Inferior parietal cortex (tissue), 1 donor: ENCODE data around the gene ZNF618.
"Not testable (repeated sequence)": the region's sequence is repeated elsewhere in the genome, so short reads cannot be mapped to it uniquely, and the experiment has no call there.

ENCODE experiments used
- DNase-seq: peaks from one replicate; pipeline ENCODE4 v3.0.0-alpha.2; 2016; ENCODE audit errors: extremely low spot score

The ZNF618 gene

DNA sequence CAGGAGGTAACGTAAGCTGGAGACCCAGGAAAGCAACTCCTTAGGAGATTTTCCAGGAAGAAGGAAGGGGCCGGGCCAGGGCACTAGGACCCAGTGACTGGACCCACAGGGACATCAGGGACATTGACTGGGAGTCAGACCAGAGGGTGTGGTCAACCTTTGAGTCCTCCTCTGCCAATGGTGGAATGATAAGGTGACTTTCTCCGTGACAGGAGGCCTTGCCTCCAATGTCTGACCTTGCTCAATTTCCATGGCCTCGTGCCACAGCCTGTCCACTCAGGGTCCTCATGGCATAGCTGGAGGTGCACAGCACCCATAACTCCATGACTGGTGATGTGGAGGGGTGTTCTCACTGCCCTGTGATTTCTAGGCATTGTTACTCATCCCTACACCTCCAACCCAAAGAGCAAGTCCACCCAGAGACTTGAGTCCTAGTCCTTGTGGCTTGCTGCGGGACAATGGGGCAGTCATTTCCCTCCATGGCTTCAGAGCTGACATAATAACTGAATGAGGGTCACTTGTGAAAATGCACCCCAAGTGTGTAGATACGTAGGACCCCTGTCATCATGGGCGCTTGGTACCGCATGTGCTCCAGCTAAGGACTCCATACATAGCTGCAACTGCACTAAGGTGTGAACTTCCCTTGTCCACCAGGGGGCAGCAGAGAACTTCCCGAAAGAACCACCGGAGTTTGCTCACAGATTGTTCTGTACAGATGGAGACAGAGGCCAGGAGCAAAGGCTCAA, 206.1 kb downstream of the ZNF618 start:
- DNase-seq: peak; percentile 98

DNA sequence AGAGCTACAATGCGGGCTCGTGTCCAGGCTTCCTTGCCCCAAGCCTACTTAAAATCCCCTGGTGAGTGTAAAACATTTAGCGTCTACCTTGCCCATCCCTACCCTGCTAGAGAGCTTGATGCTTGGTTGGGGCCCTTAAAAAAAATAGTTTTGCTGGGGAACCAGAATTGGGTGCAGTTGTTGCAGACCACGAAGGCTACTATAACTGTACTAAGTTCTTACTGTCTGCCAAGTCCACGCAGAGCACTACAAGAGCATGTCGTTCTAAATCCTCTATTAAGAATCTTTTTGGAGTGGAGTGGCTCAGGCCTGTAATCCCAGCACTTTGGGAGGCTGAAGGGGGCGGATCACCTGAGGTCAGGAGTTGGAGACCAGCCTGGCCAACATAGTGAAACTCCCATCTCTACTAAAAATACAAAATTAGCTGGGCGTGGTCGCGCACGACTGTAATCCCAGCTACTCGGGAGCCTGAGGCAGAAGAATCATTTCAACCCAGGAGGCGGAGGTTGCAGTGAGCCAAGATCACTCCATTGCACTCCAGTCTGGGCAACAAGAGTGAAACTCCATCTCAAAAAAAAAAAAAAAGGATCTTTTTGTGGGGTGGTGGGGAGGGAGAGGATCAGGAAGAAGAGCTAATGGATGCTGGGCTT, 206.8 kb downstream of the ZNF618 start:
- DNase-seq: not testable (repeated sequence)

DNA sequence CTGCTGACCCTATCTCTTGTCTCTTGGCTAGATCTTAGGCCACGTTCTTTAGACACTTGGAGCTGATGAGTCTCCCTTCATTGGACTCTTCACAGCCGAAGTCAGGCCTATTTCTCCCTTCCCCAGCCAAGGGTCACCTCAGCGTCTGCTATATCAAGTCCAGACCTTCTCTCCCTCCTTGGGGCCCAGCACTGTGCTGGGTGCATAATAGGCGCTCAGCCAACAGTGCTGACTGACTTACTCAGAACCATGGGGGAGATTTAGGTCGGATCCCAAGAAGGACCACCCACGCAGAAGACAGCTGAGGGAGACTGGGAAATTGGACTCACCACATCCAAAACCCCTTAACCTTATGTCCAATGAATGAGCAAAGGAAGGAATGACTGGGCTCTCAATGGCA, 207.6 kb downstream of the ZNF618 start:
- DNase-seq: no peak

DNA sequence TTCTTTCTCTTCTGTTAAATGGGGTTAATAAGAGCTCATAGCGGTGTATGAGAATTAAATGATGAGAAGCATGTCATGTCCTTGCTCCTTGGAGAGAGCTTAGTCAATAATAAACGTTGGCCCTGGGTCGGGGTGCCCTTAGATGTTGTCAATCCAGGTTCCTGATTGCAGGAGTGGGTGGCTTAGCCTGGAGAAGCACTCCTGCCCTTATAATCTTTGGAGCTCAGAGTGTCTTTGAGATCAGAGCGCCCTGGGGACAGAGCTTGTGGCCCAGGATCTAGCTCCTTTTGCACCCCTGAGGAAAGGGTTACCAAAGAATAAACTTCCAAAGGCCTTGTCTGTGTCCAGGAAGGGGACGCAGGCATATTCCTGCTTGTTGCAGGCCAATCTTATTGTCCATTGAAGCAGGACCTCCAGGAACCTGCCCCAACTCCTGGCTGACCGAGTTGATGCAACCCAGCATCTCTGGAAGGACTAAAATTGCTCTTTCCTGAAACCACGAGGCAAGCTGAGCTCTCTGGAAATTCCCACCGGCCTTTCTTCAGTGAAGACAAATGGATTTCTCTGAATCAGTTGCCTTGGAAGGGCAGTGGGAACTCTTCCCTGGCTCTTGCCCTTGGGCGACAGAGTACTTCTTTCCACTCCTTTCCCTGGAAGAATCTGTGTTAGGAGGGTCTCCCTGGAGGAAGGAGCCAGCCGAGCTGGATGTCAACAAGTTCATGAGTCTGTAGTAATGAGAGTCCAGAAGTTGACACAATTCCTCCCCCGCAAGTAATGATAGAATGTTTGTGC, 208.4 kb downstream of the ZNF618 start:
- DNase-seq: no peak

DNA sequence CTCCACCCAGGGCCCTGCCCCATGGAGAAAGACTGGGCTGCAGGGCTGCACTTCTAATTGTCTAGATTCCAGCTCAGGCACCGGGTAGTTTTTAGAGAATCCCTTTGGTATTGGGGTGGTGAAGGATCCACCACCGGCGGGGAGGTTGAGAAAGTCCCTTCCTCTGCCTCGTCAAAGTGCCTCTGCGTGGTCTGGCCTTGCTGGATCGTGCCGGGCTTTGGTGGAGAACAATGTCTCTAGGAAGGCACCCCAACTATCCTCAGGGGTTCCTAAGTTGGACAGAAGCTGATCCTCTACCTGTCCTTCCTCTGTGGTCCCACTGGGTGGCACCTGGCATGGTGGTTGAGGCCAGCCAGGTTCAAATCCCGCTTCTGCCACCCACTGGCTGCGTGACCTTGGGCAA, 209.3 kb downstream of the ZNF618 start:
- DNase-seq: no peak

DNA sequence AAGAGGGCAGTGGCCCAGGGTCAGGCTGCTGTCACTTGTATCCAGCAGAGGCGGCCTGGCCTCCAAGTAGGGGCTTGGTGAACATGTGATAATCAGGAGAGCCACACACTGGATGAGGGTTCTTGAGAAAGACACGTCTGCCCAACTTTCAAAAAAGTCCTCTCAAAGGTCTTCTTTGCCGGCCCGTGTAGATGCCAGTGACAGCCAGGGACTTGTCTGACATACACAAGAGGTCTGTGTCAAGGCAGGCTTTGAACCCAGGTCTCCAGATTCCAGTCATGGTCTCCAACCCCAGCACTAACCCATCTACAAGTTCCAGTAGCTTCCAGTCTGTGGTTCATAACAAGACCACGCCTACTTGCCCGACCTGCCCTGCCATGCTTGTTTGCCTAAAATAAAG, 209.9 kb downstream of the ZNF618 start:
- DNase-seq: no peak

DNA sequence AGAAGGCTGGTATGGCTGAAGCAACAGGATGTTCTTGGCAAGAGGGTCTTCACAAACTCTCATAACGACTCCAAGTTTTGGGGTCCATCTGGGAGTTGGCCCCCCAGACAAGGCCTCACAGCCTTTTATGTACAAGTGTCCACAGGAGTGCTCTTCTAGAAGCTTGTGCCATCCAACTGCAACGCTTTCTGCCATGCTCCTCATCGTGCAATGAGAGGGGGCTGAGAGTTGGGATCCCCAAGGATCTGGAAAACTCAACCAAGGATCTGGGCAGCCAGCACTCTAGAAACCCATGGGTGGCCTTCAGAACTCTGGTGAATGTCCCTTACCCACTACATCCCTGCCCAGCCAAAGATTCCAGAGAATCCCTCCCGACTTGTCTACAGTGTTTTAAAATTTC, 210.5 kb downstream of the ZNF618 start:
- DNase-seq: no peak

DNA sequence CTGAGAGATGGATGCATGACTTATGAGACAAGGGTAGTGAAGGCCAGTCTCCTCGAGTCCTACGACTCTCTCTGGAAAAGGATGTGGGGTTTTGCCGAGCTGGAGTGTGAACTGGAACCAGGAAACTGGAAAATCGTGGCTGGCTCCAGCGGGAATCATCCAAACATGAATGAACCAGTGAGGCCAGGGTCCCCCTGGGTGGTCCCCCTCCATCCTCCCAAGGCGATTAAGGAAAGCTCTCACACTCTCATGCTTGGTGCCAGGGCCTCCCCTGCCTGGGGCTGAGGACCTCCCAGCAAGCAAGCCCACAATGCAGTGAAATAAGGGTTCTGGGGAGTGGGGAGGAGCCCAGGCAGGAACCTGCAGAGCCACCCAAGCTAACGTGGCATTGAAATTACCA, 211.6 kb downstream of the ZNF618 start:
- DNase-seq: no peak

DNA sequence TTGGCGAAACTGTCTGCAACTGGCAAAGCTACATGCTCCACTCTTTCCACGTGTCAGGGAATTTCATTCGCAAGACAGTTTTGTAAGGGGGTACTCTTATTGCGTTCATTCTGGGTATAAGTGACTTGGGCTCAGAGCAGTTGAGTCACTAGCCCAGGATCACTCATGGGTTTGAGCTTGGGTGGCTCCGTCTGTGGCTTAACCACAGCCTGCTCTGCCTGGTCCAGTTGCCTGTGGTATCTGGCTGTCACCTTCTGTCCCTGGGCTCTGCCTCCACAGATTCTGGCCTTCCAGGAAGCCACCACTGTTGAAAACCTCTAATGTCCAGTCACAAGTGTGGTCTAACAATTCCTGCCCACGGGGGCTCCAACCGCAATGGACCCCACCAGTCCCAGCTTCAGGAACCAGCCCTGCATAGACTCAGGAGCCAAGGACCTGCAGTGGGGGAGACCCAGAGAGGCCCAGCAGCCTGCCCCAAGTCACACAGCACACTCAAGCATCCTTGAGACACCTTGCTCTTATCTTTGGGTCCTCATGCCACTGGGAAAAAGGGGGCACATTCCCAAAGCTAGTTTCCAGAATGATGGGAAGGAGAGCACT, 212.6 kb downstream of the ZNF618 start:
- DNase-seq: no peak

DNA sequence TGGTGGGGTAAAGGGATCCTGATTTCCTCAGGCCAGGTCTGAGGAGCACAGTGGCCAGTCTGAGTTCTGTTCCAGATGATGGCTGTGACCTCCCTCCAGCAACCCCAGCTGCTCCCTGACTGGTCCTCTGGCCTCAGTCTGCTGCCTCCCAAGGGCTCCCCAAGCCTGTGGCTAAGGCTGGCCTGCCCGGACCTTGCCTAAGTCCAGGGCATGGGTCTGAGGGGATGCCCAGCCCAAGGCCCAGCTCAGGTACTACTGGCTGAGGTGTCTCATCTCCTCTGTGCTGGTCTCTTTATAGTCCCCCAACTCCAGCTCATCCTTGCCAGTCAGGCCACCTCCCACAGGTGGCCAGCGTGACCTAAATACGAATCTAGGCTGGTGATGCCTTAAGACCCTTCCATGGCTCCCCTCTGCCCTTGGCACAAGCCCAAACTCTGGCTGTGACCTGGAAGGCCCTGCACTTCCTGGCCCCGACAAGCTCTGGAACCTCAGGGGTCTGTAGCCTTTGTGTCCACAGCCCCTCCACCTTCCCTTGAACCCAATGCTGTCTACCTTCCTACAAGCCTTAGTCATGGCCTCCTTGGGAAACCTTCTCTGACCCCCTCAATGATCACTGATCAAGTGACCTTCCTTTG, 213.2 kb downstream of the ZNF618 start:
- DNase-seq: no peak

DNA sequence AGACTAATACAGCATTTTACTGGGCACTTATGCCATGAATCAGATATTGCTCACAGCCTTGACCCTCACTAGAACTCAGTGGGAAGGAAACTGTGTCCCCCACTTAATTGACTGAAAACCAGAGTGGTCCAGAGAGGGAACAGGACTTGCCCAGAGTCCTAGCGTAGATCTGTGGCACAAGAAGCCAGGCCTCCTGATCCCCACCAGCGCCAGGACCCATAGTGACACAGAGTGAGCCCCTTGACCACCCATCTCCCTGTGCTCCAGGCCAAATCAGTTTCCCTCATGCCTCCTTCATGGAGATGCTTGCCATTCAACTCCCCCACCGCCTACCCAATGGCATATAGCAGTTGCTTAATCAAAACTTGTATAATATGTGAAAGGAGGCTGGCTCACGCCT, 214.7 kb downstream of the ZNF618 start:
- no peak for DNase-seq

DNA sequence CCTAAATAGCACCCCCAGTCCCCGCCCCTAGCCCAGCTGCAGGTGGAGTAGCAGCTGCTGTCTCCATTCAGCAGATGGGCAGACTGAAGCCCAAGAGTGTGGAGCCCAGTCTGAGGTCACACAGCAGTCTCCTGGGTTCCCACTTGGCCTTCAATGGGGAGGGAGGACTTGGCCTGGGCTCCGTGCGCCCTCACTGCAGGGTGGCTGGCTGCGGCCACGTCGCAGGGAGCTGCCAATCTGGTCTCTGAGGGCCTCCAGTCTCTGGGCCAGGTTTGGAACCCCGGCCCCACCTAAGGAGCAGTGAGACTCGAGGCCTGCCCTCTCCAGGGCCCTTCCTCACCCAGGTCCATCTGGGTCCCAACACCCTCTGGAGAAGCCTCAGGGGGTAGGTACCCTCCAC, 215.6 kb downstream of the ZNF618 start:
- no peak for DNase-seq

DNA sequence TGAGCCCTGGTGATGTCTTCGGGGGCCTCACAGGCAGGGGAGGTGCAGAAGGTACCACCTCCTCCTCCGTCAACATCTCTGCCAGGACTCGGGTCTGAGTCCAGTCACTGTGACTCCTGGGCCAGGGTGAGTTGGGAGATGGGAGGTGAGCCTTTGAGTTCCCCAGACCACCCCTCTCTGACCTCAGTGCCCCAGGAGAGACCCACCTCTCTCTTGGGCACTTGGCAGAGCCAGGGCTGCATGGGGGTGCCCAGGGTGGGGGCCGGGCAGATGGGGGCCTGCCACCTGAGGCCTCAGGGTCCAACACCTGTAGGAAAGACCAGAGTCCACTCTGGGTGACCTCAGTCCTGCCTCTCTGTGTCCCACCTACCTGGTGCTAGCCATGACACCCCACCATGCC, 216.2 kb downstream of the ZNF618 start:
- DNase-seq: no peak

DNA sequence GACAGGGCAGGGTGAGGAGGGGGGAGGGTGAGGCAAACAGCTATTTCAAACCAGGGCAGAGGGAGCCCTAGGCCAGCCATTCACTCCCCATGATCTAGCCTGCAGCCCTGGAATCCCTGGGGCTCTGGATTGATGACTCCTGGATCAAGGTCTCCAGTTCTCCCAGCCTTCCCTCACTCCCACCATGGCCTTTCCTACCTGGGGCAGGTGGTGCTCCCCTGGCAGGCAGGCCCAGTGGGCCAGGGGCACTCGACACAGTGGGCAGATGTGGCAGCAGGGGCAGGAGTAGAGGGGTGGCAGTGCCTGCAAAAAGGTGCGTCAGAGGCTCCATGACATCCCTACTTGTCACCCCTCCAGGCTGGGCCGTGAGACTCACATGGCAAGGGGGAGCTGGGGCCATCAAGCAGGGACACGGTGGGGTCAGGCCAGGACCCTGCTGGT, 216.9 kb downstream of the ZNF618 start:
- DNase-seq: no peak

DNA sequence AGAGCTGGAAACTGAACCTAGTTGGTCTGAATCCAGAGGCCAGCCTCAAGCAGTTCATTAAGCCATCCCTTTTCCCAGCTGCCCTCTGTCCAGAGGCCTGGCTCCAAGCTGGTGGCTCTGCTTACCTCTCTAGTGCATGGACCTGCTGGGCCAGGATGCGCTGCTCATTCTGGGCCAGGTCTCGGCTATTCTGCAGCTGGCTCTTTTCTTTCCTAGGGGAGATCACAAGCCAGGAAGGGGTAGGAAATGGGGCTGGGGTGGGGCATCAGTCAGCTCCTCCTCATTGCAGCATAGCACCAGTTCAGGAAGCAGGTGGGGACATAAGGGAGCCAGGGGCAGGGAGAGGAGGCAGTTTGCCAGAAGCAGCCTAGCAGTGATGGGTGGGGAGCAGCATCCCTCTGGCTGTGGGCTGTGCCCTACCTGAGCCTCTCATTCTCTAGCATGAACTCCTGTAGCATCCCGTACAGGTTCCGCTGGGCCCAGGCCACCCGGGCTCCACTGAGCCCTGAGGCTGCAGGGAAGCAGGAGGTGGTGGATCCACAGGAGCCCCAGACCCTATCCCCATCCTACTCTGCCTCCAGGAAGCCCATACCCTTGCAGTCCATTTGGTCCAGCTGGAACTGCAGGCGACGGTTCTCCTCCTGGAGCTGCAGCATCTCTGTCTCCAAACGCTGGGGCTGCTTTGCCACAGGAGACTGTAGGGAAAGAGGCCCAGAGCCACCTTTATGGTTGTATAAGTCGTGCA, 217.8 kb downstream of the ZNF618 start:
- DNase-seq: no peak

DNA sequence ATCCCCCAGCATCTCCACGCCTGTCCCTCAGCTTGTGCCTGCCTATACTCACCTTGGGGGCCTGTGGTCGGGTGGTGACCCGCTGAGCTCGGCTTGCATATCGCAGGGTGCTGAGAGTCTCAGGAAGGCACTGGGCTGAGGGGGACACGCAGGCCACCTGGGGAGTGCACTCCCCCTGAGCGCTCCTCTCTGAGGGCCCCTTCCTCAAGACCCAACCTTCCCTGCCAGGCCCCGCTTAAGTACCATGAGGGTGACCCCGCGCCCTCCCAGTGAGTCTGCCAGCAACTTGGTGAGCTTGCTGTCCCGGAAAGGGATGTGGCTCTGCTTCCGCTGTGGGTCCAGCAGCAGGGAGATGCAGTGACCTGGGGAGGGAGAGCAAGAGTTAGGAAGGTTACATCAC, 218.9 kb downstream of the ZNF618 start:
- DNase-seq: no peak

DNA sequence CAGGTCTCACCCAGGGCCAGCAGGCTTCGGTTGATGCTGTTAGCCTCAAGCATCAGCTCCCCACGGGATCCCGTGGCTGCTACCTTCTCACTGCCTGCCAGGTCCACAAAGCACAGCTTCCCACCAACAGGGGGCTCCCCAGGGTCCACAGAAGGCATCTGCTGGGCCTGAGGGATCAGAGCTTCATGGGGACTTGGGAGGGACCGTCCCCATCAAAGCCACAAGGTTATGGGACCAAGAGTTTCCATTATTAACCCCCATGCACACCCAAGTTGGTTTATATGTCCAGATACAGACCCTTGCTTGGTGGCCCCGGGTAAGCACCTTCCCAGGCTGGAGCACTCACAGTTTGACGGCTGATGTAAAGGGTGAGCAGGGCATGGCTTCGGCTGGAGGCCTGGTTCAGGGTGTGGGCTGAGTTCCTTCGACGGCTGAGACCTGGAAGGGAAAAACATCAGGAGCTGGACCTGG, 220.0 kb downstream of the ZNF618 start:
- no peak for DNase-seq

DNA sequence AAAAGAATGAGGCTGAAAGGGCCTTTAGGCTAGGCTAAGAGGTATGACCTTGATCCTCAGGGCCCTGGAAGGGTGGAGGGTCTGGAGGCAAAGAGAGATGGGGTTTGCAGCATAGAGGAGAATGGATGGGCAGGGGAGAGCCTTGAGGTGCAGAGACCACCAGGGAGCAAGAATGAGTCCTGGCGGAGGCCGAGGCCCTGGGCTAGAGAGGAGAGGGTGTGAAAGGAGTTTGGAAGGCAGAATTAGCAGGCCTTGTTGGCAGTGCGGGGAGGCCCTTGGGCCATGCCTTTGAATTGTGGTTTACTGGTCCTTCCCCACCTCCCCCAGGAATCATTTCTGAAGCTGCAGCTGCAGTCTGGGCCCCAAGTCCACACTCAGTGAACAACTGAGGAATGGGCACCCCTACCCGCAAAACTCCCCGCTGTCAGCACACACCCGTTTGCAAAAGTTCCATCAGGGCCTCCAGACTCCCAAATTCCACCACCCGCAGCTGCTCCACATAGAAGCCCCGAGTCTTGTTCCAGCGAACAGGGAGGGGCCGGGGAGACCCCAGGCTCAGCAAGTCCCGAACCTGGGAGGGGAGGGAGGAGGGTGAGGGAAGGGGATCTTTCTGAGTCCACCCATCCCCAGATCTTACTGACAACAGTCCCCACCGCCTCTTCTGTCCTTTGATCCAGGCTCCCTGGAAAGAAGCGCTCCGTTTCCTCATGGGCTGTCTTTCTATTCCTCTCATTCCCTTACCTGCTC, 220.9 kb downstream of the ZNF618 start:
- no peak for DNase-seq

DNA sequence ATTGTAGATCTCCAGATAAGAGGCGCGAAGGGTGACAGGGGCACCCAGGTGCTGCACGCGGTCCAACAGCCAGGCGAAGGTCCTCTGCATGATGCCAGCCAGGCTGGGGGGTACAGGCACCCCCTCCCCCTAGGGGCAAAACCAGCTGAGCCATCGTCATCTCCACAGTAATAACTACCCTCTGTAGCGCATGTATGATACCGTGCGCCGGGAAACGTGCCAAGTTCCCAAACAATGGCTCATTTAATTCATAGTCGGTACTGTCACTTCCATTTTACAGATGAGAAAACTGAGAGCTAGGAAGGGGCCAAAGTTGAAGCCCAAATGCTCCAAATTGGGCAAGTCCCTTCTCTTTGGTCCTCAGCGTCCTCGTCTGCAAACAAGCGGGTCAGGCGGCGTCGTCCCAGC, 221.5 kb downstream of the ZNF618 start:
- DNase-seq: no peak
